Loucy (cell line): ENCODE data around the gene TES.

Experiments used
- H2AFZ ChIP-seq: fragments of 200-600 bp; sonication (generic); 2 replicates; pipeline ENCODE4 v1.6.0; 2016; ENCODE audit warnings: antibody characterized with exemption, mild to moderate bottlenecking, low read length, moderate library complexity
- H3F3A ChIP-seq: fragments of 200-600 bp; 2 replicates; pipeline ENCODE4 v1.6.0; 2016; ENCODE audit warnings: antibody characterized with exemption, low read depth, mild to moderate bottlenecking
- H3K27me3 ChIP-seq: fragments of 200-600 bp; sonication (generic); 2 replicates; pipeline ENCODE4 v1.6.1; 2014; ENCODE audit warnings: low read length, mild to moderate bottlenecking; ENCODE audit not compliant: insufficient read depth, poor library complexity, severe bottlenecking
- H3K36me3 ChIP-seq: fragments of 200-600 bp; sonication (generic); 2 replicates; pipeline ENCODE4 v1.6.1; 2016; ENCODE audit warnings: low read length; ENCODE audit not compliant: insufficient read depth
- H3K4me1 ChIP-seq: fragments of 200-600 bp; sonication (generic); 2 replicates; pipeline ENCODE4 v1.5.1; 2014; ENCODE audit warnings: low read length, mild to moderate bottlenecking; ENCODE audit not compliant: insufficient read depth, poor library complexity, severe bottlenecking
- H3K4me2 ChIP-seq: fragments of 200-600 bp; sonication (generic); 2 replicates; pipeline ENCODE4 v1.6.0; 2014; ENCODE audit warnings: antibody characterized with exemption, low read length, low read depth, mild to moderate bottlenecking; ENCODE audit not compliant: poor library complexity, severe bottlenecking
- H3K4me3 ChIP-seq: fragments of 200-600 bp; sonication (generic); 2 replicates; pipeline ENCODE4 v1.5.1; 2014; ENCODE audit warnings: low read length, mild to moderate bottlenecking, mixed read lengths; ENCODE audit not compliant: poor library complexity, severe bottlenecking
- H3K79me2 ChIP-seq: fragments of 200-600 bp; sonication (generic); 2 replicates; pipeline ENCODE4 v1.6.1; 2014; ENCODE audit warnings: low read length; ENCODE audit not compliant: insufficient read depth
- H3K9ac ChIP-seq: fragments of 200-600 bp; sonication (generic); 2 replicates; pipeline ENCODE4 v1.6.0; 2014; ENCODE audit warnings: mild to moderate bottlenecking, low read depth, low read length, moderate library complexity; ENCODE audit not compliant: poor library complexity, severe bottlenecking
- H3K9me2 ChIP-seq: fragments of 200-600 bp; sonication (generic); replicated peaks from 2 replicates; pipeline ENCODE4 v1.6.1; 2016; ENCODE audit warnings: low read depth, low read length, mixed read lengths
- H3K9me3 ChIP-seq: fragments of 200-600 bp; sonication (generic); 2 replicates; pipeline ENCODE4 v1.6.1; 2014; ENCODE audit warnings: mild to moderate bottlenecking, antibody characterized with exemption, low read length, low read depth; ENCODE audit not compliant: insufficient read depth
- H4K20me1 ChIP-seq: fragments of 200-600 bp; sonication (generic); 2 replicates; pipeline ENCODE4 v1.6.0; 2014; ENCODE audit warnings: antibody characterized with exemption, low read length, mild to moderate bottlenecking; ENCODE audit not compliant: insufficient read depth, poor library complexity, severe bottlenecking
- CTCF ChIP-seq: fragments of 200-600 bp; sonication (generic); conservative IDR thresholded peaks from 2 replicates; pipeline ENCODE4 v1.5.1; 2014; ENCODE audit warnings: mild to moderate bottlenecking, antibody characterized with exemption, low read length
- EZH2phosphoT487 ChIP-seq: fragments of 200-600 bp; IDR thresholded peaks from 2 replicates; pipeline ENCODE4 v1.6.1; 2018; ENCODE audit warnings: antibody characterized with exemption, mild to moderate bottlenecking, moderate library complexity, borderline replicate concordance

TES gene

DNA sequence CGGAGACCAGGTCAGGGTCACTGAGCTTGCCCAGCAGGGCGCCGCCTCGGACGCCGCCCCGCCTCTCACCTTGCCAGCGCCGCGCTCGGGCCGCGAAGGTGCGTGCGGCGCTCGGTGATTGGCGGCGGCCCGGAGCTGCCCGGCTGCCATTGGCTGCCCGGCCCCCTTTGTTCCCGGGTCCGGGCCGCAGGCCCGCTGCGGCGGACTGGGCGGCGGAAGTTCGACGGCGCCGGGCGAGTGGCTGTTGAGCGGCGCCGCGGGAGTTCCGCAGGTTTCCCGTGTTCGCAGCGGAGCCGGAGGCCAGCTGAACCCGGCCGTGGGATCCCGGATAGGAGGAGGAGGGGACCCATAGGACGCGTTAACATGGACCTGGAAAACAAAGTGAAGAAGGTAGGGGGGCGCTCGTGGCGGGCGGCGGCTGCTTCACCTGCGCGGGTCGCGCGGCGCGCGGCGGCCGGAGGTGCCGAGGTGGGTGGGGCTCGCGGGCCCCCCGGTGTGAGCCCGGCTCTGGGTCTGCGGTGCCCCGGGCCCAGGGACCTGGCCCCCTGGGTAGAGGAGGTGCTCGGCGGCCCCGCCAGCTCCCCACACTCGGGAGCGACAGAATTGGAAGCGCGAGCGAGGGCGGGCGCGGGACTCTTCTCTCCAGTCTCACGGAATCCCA is at the start of gene TES:
TSS of gene TES (plus strand) at position 195 of the 661 bp plus-strand sequence. CDS start at position 364, 169 bp downstream.
- TF ChIP-seq EZH2phosphoT487 (no peak), CTCF (no peak)
- H3K4me3 ChIP-seq = peak within 1 kb of the TSS; percentile 64
- peaks cover 34% of the 10 kb centered on the region for H3K4me1 ChIP-seq
- H3K27me3 ChIP-seq = no peaks in the 10 kb centered on the region
- no peaks in the 10 kb centered on the region for H3K9me2 ChIP-seq
- no peaks in the 10 kb centered on the region for H3K36me3 ChIP-seq
- H3K9me3 ChIP-seq = peaks cover 10% of the 10 kb centered on the region; the same call in 1 of the 2 replicates
- no peaks in the 10 kb centered on the region for H3K79me2 ChIP-seq
- no peak within 1 kb of the TSS for H3K9ac ChIP-seq
- 0 out of 2 replicates have a peak within 1 kb of the TSS, but pooled peaks have one; percentile 24 for H2AFZ ChIP-seq
- H4K20me1 ChIP-seq = no peaks in the 10 kb centered on the region
- H3K4me2 ChIP-seq = peak within 1 kb of the TSS; percentile 73
- peaks cover 3% of the 10 kb centered on the region; the same call in 1 of the 2 replicates for H3F3A ChIP-seq

DNA sequence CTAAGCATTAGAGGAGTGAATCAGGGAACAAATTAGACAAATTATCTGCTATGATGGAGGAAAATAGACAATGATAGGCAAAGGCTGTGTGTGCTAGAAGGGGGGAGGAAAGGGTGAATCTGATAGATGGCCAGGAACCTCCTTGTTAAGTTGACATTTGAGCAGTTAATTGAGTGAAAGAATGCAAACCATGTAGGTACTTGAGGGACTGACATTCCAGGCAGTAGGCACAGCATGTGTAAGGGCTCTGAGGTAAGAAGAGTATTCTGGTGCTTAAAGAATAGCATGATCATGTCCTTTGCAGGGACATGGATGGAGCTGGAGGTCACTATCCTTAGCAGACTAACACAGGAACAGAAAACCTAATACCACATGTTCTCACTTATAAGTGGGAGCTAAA is 48.6 kb upstream of the TES start:
- H3K9ac ChIP-seq = no peak overlapping the region
- H3K4me1 ChIP-seq = peaks cover 10% of the 10 kb centered on the region
- H3K79me2 ChIP-seq = no peaks in the 10 kb centered on the region
- no peaks in the 10 kb centered on the region for H3K36me3 ChIP-seq
- H3K27me3 ChIP-seq = no peaks in the 10 kb centered on the region
- H3F3A ChIP-seq = no peaks in the 10 kb centered on the region
- no peaks in the 10 kb centered on the region for H4K20me1 ChIP-seq
- H3K9me3 ChIP-seq = no peaks in the 10 kb centered on the region
- no peak overlapping the region for H3K4me3 ChIP-seq
- H2AFZ ChIP-seq = 0 out of 2 replicates have a peak overlapping the region, but pooled peaks have one; percentile 37
- H3K9me2 ChIP-seq = no peaks in the 10 kb centered on the region
- TF ChIP-seq CTCF (no peak), EZH2phosphoT487 (no peak)
- no peak overlapping the region for H3K4me2 ChIP-seq

DNA sequence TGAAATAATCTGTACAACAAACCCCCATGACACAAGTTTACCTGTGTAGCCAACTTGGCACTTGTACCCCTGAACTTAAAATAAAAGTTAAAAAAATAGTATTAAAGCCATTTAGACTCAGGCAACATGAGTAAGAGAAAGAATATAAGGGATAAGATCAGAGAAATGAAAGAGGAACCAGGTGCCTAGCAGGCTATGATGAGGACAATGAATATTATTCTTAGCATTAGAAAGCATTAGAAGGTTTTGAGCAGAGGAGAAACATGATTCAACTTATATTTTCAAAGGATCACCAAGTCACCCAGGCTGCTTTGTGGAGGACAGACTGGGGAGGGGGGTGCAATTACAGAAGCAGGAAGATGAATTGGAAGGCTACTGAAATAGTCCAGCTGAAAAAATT is 48.1 kb upstream of the TES start:
- Histone ChIP-seq H3K9ac (no peak overlapping the region), H3K4me2 (no peak overlapping the region), H3K36me3 (no peaks in the 10 kb centered on the region), H3F3A (no peaks in the 10 kb centered on the region), H2AFZ (0 out of 2 replicates have a peak overlapping the region, but pooled peaks have one; percentile 37), H3K79me2 (no peaks in the 10 kb centered on the region), H3K27me3 (no peaks in the 10 kb centered on the region), H3K9me2 (no peaks in the 10 kb centered on the region), H3K4me1 (peaks cover 15% of the 10 kb centered on the region), H4K20me1 (no peaks in the 10 kb centered on the region), H3K9me3 (no peaks in the 10 kb centered on the region), H3K4me3 (no peak overlapping the region)
- TF ChIP-seq EZH2phosphoT487 (no peak), CTCF (no peak)
